Transverse colon (tissue), 4 donors: ENCODE measurements around the gene EHD3. TPM values are rescaled to one million over a fixed set of nuclear protein-coding genes. Genes with fewer than 3 reads are reported as not detected.

Experiments used
- DNase-seq: peaks from one replicate; pipeline ENCODE4 v3.0.0-alpha.2; 2019
- H3K27ac ChIP-seq, 4 donors: fragments of 200-600 bp; sonication (generic); 2 replicates each; pipeline ENCODE4 v1.5.1; 2016 to 2018; ENCODE audit warnings: inconsistent platforms in 4 of 4
- H3K27me3 ChIP-seq: fragments of 200-600 bp; sonication (generic); 2 replicates; pipeline ENCODE4 v1.5.1; 2017; ENCODE audit warnings: inconsistent platforms
- H3K36me3 ChIP-seq, 4 donors: fragments of 200-600 bp; sonication (generic); 2 replicates each; pipeline ENCODE4 v1.5.1; 2017 to 2019; ENCODE audit warnings: inconsistent platforms in 4 of 4
- H3K4me1 ChIP-seq, 4 donors: fragments of 200-600 bp; sonication (generic); 2 replicates each; pipeline ENCODE4 v1.5.1; 2017 to 2020; ENCODE audit warnings: inconsistent platforms in 4 of 4
- H3K4me3 ChIP-seq, 4 donors: fragments of 200-600 bp; sonication (generic); 1 replicate in 1 of 4; 2 replicates in 3 of 4; pipeline versions ENCODE4 v1.5.1 to v1.6.1; 2017 to 2019; ENCODE audit warnings: inconsistent platforms in 4 of 4
- H3K9me3 ChIP-seq, 2 donors: fragments of 200-600 bp; sonication (generic); 2 replicates each; pipeline ENCODE4 v1.5.1; 2017 to 2019; ENCODE audit warnings: inconsistent platforms in 2 of 2
- CTCF ChIP-seq, 5 experiments: fragments of 200-600 bp in 3 of 5; fragments of 450-650 bp in 2 of 5; sonication (generic) in 3 of 5; IDR thresholded peaks; 1 replicate in 2 of 5; 2 replicates in 3 of 5; pipeline ENCODE4 v1.5.1; 2016 to 2017; ENCODE audit warnings: antibody characterized with exemption in 5 of 5, inconsistent platforms in 3 of 5, mild to moderate bottlenecking in 2 of 5, moderate library complexity in 1 of 5
- EP300 ChIP-seq: sonication (generic); formaldehyde crosslinking; IDR thresholded peaks from one replicate; pipeline ENCODE4 v1.6.1; 2017; ENCODE audit warnings: antibody characterized with exemption, low read depth
- POLR2A ChIP-seq: fragments of 450-650 bp; IDR thresholded peaks from one replicate; pipeline ENCODE4 v1.6.1; 2016; ENCODE audit warnings: antibody characterized with exemption, mild to moderate bottlenecking, moderate library complexity
- POLR2AphosphoS5 ChIP-seq, 3 donors: sonication (generic); formaldehyde crosslinking; IDR thresholded peaks; one replicate each; pipeline ENCODE4 v1.6.1; 2016; ENCODE audit warnings: antibody characterized with exemption in 3 of 3
- WGBS, 2 donors: methylation state at CpG; one replicate each; pipeline ENCODE4 v1.1.5; 2018; ENCODE audit warnings: low coverage in 1 of 2; 5-methylcytosine and 5-hydroxymethylcytosine counted together
- in situ Hi-C, 4 donors: fragments of 200-750 bp; cut with MboI; loops; one replicate each; pipeline versions ENCODE4 v1.15.0 to v1.15.1; 2017; ENCODE audit warnings: low sequenced_read_pairs in 3 of 4, low pct_ligation_motif_present in 1 of 4, low pct_unique_long_range_greater_than_20kb in 1 of 4
- intact Hi-C: fragments of 100-400 bp; cut with DNase I; formaldehyde crosslinking; loops from one replicate; pipeline ENCODE4 v1.15.1; 2023; ENCODE audit warnings: low total_unique reads
- total RNA-seq, 4 donors: library from RNA; depleted of rRNA; stranded (reverse); fragments of >200 nt; gene quantifications; one replicate each; pipeline ENCODE4 v1.1.0, GENCODE V29; 2016

Gene EHD3
- total RNA-seq, 4 donors from 2014 or later = 1.2 to 10.1 (median 3.6) TPM

- 91% methylated on average over 15 of the region's 15 CpGs; no CpG with 5 or more reads in 1 of the 2 donors for WGBS, 2 donors
- in situ Hi-C loops = loop anchor here in 1 of 4 donors (10.0 kb wide), 1 partner anchor 76 kb away; no protein-coding TSS in a partner anchor
- Histone ChIP-seq H3K27ac (no peak overlapping the region), H3K4me3 (no peak overlapping the region), H3K36me3 (no peaks in the 10 kb centered on the region), H3K27me3 (no peaks in the 10 kb centered on the region), H3K4me1 (no peaks in the 10 kb centered on the region), H3K9me3 (no peaks in the 10 kb centered on the region)
- DNase-seq = no peak
- TF ChIP-seq POLR2AphosphoS5 (IDR thresholded peaks at IDR 0.05) (no peak), CTCF (IDR thresholded peaks at IDR 0.05) (no peak), POLR2A (no peak), EP300 (no peak)
- intact Hi-C loops = no loop called here
These were observed 15.2 kb downstream of the EHD3 start for GRCh38 chr2:31249009-31249690.

- Histone ChIP-seq H3K9me3 (no peaks in the 10 kb centered on the region), H3K27ac (no peak overlapping the region), H3K36me3 (no peaks in the 10 kb centered on the region), H3K4me1 (no peaks in the 10 kb centered on the region), H3K27me3 (no peaks in the 10 kb centered on the region), H3K4me3 (no peak overlapping the region)
- in situ Hi-C loops = no loop called here
- WGBS, 2 donors = 74 to 86% methylated on average over 1 to 3 of the region's 3 CpGs
- intact Hi-C loops = no loop called here
- no peak for TF ChIP-seq EP300
- no peak for TF ChIP-seq CTCF (IDR thresholded peaks at IDR 0.05)
- TF ChIP-seq POLR2A = no peak
- TF ChIP-seq POLR2AphosphoS5 (IDR thresholded peaks at IDR 0.05) = no peak
- no peak for DNase-seq
These were observed 17.1 kb downstream of the EHD3 start for GRCh38 chr2:31251018-31251417.

- Histone ChIP-seq H3K27me3 (no peaks in the 10 kb centered on the region), H3K4me3 (no peak overlapping the region), H3K4me1 (no peaks in the 10 kb centered on the region), H3K9me3 (no peaks in the 10 kb centered on the region), H3K27ac (no peak overlapping the region), H3K36me3 (no peaks in the 10 kb centered on the region)
- in situ Hi-C loops (no loop called here), intact Hi-C loops (no loop called here)
- no peak for DNase-seq
- TF ChIP-seq EP300 (no peak), POLR2AphosphoS5 (IDR thresholded peaks at IDR 0.05) (no peak), POLR2A (no peak), CTCF (IDR thresholded peaks at IDR 0.05) (no peak)
- WGBS, 2 donors = 84% methylated on average over 6 of the region's 6 CpGs; no CpG with 5 or more reads in 1 of the 2 donors
These were observed 17.9 kb downstream of the EHD3 start for GRCh38 chr2:31251851-31252250.

- H3K27me3 ChIP-seq = no peaks in the 10 kb centered on the region
- intact Hi-C loops = no loop called here
- H3K4me3 ChIP-seq = no peak overlapping the region
- WGBS, 2 donors = 75% methylated on average over 13 of the region's 13 CpGs; no CpG with 5 or more reads in 1 of the 2 donors
- H3K36me3 ChIP-seq = no peaks in the 10 kb centered on the region
- in situ Hi-C loops = no loop called here
- no peaks in the 10 kb centered on the region for H3K9me3 ChIP-seq
- TF ChIP-seq POLR2A (no peak), POLR2AphosphoS5 (IDR thresholded peaks at IDR 0.05) (no peak), EP300 (no peak), CTCF (IDR thresholded peaks at IDR 0.05) (no peak)
- H3K4me1 ChIP-seq = no peaks in the 10 kb centered on the region
- H3K27ac ChIP-seq = no peak overlapping the region
- no peak for DNase-seq
These were observed 19.6 kb downstream of the EHD3 start for GRCh38 chr2:31253356-31254131.
